SKM-1 (cell line): ENCODE results near the gene IGF1.

Experiments used
- DNase-seq: peaks from one replicate; lab custom pipeline; 2025; ENCODE audit not compliant: unreplicated experiment; lab: John Stamatoyannopoulos, UW

Gene IGF1

DNA sequence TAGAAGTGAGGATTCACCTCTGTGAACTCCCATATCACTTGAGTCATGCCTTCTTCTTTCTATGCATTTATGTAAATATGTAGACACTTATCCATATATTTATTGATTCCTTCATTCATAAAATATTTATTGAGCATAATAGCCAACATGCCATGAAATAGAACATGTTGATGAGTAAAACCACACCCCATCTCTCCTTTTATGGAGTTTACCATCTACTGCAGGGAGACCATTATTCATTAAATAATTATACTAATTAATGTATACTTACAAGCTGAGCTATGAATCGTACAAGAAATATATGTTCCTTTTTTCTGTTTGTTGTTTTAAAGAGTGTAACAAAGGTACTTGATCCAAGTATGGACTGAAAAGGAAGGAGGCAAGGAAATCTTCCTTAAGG is 17.4 kb upstream of the IGF1 start:
- DNase-seq = no peak

DNA sequence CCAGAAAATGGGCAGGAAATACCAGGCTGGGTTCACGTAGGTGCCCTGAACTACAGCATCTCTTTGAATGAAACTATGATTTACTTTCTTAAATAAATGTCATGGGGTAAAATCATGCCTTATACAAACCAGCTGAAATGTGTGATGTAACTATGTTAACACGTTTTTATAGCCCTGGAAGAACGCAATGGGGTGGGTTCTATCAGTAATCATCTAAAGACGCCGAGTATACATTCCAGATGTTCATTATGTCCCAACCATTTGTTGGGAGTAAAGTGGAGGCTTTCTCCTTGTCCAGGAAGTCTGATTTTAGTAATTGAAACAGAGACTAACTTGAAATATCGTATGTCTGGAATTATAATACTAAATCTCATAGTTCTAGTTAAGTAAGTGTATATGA is 16.2 kb upstream of the IGF1 start:
- no peak for DNase-seq

DNA sequence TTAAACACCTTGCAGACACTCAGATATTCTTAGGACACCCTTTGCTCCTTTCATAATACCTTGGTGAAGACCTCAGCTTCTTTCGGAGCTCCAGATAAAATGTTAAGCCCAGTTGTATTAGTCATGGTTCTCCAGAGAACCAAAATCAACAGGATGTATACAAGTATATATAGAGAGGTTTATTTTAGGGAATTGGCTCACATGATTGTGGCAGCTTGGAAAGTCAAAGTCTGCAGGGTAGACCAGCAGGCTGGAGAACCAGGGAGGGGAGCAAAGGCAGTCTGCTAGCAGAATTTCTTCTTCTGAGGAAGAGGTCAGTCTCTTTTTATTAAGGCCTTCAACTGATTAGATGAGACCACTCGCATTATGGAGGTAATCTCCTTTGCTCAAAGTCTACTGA is 6.9 kb upstream of the IGF1 start:
- DNase-seq = no peak

DNA sequence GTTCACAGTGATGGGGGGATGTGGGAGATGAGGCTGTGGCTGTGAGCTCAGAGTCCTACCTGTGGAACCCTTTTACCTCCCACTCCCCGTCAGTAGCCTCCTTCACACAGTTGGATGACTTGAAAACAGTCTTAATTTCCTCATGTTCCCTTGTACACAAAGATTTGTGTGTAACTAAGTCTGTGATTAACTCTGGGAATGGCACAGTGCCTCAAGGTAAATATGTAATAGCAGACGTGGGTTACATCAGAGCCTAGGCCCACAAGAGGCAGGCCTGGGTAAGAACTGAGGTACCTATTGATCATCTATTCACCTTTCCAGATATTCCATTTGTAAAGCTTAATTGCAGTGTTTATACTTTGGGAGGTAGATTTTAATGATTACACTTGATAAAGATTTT is 5.8 kb upstream of the IGF1 start:
- DNase-seq = no peak

DNA sequence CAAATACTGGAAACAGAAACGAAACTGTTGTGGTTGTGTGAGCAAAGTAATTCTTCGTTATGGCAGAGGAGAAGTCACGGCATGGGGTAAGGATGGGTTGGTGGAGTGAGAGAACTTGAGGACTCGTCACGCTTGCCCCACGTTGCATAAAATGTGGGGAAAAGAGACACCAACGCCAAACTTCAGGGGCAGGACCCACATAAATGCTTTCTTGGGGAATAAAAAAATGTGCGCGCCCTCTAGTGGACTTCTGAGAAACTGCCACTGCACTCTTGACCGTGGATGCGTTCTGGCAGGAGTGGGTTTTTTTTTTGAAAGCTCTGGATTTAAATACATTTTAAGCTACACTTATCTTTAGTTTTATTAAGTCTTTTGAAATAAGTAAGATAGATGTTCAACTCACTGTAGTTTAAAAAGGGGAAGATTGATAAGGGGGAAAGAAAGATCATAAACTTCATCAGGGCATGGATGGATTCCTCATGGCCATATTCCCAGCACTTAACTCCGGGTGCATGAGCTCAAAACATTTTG is 4.1 kb upstream of the IGF1 start:
- DNase-seq = peak; percentile 6

DNA sequence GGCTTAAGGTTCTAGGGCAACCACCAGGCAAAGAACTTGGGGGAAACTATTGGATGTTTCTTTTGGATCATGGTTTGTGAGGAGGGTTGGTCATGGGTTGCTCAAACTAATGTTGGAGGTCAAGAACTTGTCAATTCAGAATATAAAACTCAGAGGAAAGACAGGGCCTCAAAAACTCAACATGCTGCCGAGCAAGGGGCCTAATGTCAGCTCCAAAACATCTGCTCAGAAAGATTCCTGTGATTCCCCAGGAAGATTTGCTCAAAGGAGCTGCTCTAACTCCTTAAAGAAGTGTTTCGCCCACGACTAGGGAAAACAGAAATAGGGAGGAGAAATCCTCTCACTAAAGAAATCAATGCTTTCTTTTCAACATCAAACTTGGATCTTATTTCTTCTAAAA is 3.7 kb upstream of the IGF1 start:
- DNase-seq = no peak

DNA sequence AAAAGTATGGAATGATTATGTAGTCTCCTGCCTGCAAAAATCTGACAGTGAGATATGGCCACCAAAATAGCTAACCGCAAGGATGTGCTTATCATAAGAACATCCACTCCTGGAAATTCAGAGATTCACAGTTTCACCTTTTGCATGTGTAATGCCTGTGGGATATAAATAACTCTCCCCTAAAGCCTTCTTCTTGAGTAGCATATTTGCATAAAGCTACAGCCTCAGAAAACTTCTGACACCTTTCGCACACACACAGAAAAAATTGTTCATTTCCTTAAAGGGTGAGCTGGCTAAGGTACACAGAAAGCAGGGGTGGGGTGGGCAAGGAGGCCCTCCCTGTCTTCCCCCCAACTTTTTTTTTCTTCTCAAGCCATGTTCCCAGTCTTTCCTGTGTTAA is 3.1 kb upstream of the IGF1 start:
- no peak for DNase-seq

DNA sequence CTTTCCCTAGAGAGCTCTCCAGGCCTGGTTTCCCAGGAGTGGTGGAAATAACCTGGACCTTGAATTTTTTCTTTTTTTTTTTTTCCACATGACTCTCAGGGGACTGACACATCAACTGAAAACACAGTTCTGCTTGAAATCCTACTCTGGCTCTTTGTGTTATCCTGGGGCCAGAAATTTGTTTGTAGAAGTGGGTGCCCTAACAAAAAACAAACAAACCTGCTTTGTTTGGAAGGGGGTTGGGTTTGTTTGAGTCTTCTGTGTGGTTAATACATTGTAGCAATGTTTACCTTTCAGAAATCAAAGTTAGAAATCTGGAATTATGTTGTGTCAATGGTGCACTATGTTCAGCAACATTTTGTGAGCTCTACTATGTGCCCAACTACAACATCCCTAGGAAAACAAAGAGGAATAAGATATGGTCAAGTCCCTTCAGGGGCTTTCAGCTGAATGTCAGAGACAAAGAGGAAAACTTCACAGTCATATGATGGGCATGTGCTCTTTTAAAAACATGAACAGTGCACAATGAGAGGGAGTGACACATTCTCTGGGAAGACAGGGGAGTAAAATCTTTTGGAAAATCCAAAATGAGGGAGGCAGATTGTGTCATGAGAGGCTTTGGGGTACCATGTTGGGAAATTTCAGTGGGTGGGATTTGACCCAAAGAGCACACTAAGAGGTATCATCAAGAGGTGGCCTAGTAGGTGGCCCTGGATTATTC is 1.5 kb upstream of the IGF1 start:
- no peak for DNase-seq

DNA sequence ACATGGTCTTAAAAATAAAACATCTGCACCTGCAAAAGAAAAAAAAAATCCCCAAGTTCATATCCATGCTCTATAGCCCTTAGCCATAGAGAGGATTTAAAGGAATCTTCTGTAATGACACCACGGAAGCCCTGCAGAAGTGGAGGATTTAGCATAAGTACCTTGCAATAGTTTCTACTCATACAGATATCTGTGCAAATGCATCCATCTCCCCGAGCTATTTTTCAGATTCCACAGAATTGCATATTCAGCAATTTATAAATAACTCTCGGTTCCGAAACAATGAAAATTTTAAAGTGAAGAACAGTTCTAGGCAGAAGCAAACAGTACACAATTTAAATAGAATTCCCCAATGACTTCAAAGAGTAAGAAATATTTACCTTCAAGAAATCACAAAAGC is 424 bp downstream of the IGF1 start:
- DNase-seq = no peak

DNA sequence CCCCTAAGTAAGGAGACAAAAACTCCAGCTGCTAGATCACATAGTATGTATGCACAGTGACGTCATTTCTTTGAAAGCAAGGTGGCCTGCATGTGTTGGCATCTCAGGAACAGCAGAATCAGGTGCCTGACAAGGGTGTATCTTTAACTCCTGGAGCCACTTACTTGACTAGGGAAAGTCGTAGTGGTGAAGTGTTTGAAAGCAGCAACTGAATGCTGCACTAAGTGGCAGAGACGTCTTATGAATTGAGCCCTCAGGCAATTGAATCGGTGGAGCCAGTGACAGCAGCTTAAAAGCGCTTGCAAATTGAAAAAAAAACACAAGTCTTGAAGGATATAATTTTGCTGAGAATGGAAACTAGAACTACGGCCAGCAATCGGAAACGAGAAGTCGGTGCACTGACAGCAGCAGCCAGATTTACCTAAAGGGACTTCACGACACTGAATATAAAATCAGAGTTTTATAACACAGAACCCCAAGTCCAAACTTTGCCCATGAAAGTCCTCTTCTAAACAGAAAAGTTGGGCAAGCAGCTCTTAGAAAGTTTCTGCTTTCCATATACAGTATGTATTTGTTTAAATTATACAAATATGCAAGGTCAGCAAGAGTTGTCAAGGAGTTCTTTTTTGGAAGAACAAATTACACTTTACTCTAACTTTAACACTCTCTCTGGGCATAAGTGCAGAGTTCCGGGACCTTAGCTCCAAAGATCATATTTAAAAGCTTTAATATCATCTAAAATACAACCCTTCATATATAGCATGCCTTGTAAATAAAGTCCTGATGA is 1.1 kb downstream of the IGF1 start:
- DNase-seq = no peak

DNA sequence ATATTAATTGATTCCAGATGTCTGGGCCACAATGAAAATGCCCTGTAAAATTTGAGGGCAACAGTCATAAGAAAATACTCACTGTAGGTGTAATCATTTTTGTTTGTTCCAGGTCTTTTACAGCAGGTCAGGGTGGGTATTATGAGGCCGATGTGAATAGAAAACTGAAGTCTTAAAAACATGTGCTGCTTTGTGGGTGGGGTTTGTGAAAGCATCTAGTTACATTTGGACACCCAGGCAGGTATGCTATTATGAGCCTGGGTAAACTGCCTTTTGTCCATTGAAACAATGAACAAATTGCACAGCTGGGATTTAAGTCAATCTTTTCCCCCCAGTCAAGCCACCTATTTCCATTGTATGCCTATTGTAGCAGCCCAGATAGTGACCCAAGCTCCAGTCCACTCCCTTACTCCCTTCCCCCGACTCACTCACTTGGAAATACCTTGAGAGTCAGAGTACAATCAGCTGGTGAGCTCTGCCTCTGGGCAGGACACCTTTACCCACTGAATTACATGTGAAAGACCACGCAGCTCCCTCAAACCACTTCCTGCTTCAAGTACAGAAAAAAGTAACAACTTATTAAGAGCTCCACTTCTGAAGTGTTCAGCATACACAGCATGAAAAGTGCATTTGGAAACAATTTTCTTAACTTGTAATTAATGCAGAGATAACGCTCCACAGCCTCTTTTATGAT is 1.8 kb downstream of the IGF1 start:
- DNase-seq = no peak

DNA sequence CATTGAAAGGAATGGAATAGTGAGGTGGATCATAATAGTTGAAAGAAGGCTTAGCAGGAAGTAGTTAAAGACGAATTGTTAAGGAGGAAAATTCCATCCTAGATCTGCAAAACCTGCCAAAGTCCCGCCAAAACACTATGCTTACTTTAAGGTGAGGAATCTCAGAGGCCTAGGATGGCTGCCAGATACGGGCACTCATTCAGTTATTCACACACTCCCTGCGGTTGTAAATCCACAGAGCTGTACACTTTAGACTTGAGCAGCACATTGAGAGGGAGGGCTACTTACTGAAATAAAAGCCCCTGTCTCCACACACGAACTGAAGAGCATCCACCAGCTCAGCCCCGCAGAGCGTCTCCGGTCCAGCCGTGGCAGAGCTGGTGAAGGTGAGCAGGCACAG is 5.0 kb downstream of the IGF1 start:
- no peak for DNase-seq

DNA sequence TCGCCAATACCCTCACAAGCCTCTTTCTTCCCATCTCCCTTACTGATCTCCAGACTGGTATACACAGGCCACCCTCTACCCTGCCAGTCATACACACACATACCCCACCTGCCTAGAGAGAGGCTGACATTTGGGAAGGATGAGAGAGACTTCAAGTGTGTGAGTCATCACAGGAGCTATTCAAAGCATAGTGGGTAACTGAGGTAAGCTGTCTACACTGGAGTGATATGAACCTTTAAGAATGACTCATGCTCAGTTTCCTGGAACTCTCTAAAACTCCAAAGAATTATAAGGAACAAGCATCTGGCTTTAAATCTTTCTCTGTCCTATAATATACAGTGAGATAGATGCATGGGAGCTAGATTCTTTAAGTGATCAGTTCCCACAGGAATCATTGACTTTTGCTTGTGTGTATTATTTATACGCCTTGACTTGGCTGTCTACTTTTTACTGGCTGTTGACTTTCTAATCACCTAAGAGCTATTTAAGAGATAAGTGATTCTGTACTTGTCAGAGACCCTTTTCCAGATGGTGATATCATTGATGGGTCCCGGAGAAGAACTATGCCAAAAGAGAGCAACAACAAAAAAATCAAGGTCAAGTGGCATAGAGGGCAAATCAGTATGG is 5.8 kb downstream of the IGF1 start:
- no peak for DNase-seq

DNA sequence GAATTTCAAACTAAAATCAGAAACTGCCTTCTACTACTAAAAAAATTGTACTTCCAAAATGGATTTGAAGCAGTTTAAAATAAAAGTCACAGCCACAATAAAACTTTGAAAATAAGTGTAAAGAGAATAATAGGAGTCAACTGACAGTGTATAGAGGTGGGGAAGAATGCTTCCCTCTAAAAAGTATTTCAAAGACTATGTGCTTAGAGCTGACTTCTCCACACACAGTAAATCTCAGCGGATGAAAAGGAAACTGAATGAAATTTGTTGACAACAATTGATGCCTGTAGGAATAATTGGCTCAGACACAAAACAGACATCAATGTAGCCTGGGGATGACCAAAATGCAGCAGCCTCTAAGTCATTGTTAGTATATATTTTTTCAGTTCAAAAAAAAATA is 7.9 kb downstream of the IGF1 start:
- no peak for DNase-seq

DNA sequence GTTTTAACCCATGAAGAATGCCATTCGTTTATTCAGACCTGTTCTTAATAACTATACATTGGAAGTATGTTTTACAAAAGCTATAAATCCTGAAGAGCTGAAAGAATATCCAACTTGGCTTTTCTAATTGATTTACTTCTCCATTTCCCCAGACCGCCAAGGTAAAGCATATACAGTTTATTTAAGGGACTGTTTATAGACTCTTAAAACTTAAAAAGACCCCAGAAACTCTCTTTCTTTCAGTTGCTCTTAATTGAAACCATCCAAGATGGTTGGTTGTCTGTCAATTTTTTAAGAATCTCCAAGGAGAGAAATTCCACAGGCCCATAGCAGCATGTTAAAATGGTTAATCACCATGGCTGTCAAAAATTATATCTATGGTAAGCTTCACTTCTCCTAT is 8.8 kb downstream of the IGF1 start:
- no peak for DNase-seq

DNA sequence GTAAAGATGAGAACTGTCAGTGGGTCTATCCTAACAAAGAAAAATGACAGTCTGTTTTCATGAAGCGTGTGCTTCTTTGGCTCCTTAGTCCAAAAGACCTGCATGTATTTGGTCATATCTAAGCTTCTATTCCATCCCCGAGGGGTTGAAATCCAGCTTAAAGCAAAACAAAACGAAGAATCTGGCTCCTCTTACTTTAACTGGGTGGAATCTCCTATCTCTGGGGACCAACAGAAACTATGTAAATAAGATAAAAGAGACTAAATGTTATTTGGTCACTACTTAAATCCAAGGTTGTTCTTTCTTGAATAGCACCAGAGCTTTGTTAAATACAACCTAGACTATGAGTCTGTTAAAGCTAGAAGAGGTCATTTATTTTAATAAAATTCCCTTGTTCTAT is 9.4 kb downstream of the IGF1 start:
- no peak for DNase-seq

DNA sequence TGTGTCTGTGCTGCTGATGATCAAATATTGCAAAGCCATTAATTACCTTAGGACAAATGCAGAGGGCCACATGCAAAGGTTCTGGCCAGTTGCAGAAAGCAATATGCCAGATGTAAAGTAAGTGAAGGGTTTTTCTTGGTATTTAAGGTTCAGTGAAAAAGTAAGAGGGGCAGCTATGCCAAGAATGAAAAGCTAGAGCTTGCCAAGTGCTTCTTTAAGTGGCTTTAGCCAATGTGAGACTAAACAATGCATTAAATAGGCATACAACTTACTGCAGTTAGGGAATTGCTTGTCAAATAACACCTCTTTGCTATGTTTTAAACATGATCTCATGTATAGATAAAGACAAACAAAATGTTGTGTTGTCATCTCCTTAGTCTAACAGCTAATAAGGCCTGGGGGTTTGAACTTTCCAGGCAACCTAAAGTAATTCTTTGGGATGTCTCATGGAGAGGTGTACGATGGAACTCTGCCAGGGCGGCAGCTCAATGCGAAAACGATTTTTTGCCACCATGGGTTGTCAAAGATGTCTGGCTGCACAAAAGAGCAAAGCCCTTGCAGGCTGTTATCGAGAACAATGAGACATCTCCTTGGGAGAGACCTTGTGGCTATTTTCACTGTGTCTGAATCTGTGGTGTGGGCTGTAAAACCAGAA is 12.0 kb downstream of the IGF1 start:
- DNase-seq = no peak

DNA sequence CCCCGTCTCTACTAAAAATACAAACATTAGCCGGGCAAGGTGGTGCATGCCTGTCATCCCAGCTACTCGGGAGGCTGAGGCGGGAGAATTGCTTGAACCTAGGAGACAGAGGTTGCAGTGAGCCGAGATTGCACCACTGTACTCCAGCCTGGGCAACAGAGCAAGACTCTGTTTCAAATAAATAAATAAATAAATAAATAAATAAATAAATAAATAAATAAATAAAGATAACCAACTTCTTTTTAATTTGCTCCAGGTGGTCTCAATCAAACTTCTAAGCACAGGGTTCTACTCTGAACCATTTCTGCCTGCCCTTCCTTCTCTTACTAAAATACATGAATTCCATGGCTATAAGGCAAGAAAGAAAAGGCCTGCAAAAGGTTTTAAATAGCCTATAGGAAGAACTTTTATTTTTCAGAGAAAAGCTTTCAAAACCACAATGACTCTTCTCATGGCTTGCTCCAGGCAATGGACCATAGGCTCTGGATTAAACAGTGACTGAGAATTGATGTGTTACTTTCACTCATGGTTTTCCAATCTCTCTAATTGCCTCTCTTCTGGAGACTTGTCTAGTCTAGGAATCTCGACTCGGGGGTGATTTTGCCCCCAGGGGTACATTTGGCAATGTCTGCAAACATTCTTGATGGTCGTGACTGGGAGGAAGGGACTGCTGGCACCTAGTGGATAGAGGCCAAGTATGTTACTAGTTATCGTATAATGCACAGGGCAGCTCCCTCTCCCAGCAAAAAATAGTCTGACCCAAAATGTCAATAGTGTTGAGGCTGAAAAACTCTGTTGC is 14.4 kb downstream of the IGF1 start:
- no peak for DNase-seq

DNA sequence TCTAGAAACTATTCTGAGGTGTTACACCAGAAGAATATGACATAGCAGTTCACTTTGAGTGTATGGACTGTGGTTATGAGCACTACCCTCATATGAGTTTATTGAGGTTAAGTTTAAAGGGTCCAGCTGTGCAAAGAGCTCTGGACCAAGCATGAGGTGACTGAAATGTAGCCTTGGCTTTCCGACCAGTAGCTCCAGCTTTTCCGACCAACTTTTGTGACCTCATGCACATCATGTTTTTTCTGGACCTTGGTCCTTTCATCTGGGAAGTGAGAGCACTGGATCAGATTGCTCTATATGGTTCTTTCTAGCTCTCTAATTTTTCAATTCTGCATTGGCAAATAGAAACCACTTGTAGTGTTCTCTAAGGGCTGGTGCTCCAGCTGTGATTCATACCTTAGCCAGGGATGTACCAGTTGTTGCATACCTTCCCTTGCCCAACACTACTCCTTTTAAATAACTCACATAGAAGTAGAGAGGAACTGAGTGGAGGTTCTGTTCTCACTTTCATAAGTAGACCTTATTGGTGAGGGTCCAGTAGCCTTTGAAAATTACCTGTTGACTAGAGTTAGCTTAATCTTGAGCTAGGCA is 16.6 kb downstream of the IGF1 start:
- DNase-seq = no peak
